GM12891 (cell line): Measurements from ENCODE around the gene GPAT2.
"Not testable (repeated sequence)": the region's sequence is repeated elsewhere in the genome, so short reads cannot be mapped to it uniquely, and the experiment has no call there.

Experiments used
- PAX5 ChIP-seq: IDR thresholded peaks from 2 replicates; pipeline ENCODE4 v1.6.1; 2011; ENCODE audit warnings: low read length, moderate library complexity, mild to moderate bottlenecking; ENCODE audit not compliant: insufficient read depth, severe bottlenecking
- POLR2A ChIP-seq: IDR thresholded peaks from 2 replicates; pipeline ENCODE4 v1.6.1; 2011; ENCODE audit warnings: low read depth, low read length, control low read depth
- POLR2AphosphoS5 ChIP-seq: IDR thresholded peaks from 2 replicates; pipeline ENCODE4 v1.6.1; 2011; ENCODE audit warnings: low read depth, low read length, control low read depth
- SPI1 ChIP-seq: IDR thresholded peaks from 2 replicates; pipeline ENCODE4 v1.6.1; 2011; ENCODE audit warnings: low read depth, low read length, control low read depth
- TAF1 ChIP-seq: IDR thresholded peaks from 2 replicates; pipeline ENCODE4 v1.6.1; 2011; ENCODE audit warnings: low read depth, low read length, control low read depth

- not testable (repeated sequence) for TF ChIP-seq PAX5, POLR2A, POLR2AphosphoS5, TAF1, SPI1
Measured at GRCh38 chr2:96070351-96070750, 35.6 kb upstream of the GPAT2 start.
